Ectodermal cell (in vitro differentiated cells): ENCODE results near the gene SGMS2.
"Not testable (repeated sequence)": the region's sequence is repeated elsewhere in the genome, so short reads cannot be mapped to it uniquely, and the experiment has no call there.

Experiments used
- H3K27ac ChIP-seq: 2 replicates; pipeline ENCODE4 v1.7.0; 2013; ENCODE audit warnings: mild to moderate bottlenecking, low read depth, low read length; ENCODE audit not compliant: insufficient read depth, poor library complexity, severe bottlenecking
- H3K27me3 ChIP-seq: 2 replicates; pipeline ENCODE4 v1.7.0; 2013; ENCODE audit warnings: mild to moderate bottlenecking, low read length; ENCODE audit not compliant: insufficient read depth, control insufficient read depth, poor library complexity, severe bottlenecking
- H3K36me3 ChIP-seq: one replicate; pipeline ENCODE4 v1.7.0; 2013; ENCODE audit warnings: low read length; ENCODE audit not compliant: control insufficient read depth, insufficient read depth
- H3K4me1 ChIP-seq: one replicate; pipeline ENCODE4 v1.7.0; 2013; ENCODE audit warnings: low read length; ENCODE audit not compliant: control insufficient read depth, insufficient read depth
- H3K4me3 ChIP-seq: 2 replicates; pipeline ENCODE4 v1.7.0; 2013; ENCODE audit warnings: low read depth, low read length, control low read depth; ENCODE audit not compliant: insufficient read depth
- H3K9me3 ChIP-seq: 2 replicates; pipeline ENCODE4 v1.7.0; 2013; ENCODE audit warnings: mild to moderate bottlenecking, low read length, moderate library complexity; ENCODE audit not compliant: control insufficient read depth
- whole genome bisulfite sequencing, 2 experiments: methylation state at CpG; one replicate each; pipeline ENCODE4 v1.1.7; 2013; ENCODE audit warnings: missing lambda C conversion rate in 2 of 2; 5-methylcytosine and 5-hydroxymethylcytosine counted together

SGMS2 gene

DNA sequence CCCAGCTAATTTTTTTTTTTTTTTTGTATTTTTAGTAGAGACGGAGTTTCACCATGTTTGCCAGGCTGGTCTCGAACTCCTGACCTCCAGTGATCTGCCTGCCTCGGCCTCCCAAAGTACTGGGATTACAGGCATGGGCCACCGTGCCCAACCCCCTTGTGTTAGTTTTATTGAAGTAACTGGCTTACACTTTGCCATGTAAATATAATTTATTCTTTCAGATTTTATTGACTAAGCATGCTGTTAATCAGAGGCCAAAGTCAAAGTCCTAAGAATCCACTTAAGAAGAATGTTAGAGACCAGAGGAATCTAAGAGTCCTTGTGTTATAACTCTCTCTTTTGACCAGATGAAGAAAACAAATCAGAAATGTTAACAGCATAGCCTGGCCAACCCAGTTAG is 102.1 kb downstream of the SGMS2 start:
- H3K9me3 ChIP-seq, H3K27ac ChIP-seq, H3K36me3 ChIP-seq, H3K4me3 ChIP-seq, H3K4me1 ChIP-seq: not testable (repeated sequence)
- WGBS, 2 experiments: 85 to 88% methylated on average over 4 of the region's 4 CpGs
- H3K27me3 ChIP-seq: peaks cover 11% of the 10 kb centered on the region

DNA sequence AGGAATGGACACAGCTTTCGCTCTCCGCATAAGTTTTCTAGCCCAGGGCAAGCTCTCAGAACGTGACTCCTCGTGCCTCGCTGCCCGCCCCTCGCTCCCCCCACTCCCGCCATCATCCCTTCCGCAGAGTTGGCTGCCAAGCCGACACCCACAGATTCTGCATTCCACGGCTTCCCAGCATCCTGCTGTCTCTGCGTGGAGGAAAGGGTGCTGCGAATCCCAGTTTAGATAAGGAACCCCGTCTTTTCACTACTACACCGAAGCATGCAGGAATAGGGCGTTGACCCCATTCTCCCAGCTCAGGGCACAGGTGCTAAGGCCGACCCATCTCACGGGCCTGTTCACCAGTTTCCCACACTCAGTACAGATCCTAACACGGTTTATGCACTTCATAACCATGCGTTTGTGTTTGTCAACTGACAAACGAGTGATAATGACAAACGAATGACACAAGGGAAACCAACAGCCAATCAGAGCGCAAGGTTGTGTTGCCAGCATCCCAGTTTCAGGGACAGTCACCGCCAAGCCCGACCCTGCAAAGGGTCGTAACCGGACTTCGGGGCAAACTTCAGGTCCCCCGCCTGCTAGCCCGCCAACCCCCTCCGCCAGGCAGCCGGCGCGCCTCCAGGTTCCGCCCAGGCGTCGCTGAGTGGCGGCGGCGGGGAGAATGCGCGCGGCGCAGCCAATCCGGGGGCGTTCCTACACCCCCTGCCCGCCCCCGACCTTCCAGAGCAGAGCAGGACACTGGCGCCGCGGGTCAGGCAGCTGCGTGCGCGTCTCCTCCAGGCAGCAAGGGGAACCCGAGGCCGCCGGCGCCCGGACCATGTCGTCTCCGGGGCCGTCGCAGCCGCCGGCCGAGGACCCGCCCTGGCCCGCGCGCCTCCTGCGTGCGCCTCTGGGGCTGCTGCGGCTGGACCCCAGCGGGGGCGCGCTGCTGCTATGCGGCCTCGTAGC is 106.4 kb downstream of the SGMS2 start, which contains the start of gene CYP2U1:
Gene CYP2U1 (plus strand): TSS at position 729 of the 954 bp plus-strand sequence. CDS start 95 bp downstream, at position 824.
- Histone ChIP-seq H3K36me3 (no peaks in the 10 kb centered on the region), H3K4me1 (peaks cover 17% of the 10 kb centered on the region), H3K27ac (no peak within 1 kb of the TSS), H3K9me3 (no peaks in the 10 kb centered on the region), H3K27me3 (peaks cover 25% of the 10 kb centered on the region), H3K4me3 (peak within 1 kb of the TSS; percentile 79)
- WGBS, 2 experiments: 13% methylated on average over 78 of the region's 78 CpGs

DNA sequence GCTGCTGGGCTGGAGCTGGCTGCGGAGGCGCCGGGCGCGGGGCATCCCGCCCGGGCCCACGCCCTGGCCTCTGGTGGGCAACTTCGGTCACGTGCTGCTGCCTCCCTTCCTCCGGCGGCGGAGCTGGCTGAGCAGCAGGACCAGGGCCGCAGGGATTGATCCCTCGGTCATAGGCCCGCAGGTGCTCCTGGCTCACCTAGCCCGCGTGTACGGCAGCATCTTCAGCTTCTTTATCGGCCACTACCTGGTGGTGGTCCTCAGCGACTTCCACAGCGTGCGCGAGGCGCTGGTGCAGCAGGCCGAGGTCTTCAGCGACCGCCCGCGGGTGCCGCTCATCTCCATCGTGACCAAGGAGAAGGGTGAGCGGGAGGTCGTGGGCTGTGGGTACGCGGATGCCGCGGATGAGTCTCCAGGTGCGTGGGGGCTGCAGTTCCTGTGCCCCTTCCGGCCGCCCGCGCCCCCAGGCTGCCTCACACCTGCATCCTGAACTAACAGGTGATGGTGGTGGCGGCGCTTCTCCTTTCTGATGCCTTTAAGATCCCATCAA is 107.1 kb downstream of the SGMS2 start:
- no peak overlapping the region for H3K27ac ChIP-seq
- WGBS, 2 experiments: 6% methylated on average over 45 of the region's 45 CpGs
- peak overlapping the region; percentile 79 for H3K4me3 ChIP-seq
- peaks cover 25% of the 10 kb centered on the region for H3K27me3 ChIP-seq
- peaks cover 17% of the 10 kb centered on the region for H3K4me1 ChIP-seq
- no peaks in the 10 kb centered on the region for H3K9me3 ChIP-seq
- H3K36me3 ChIP-seq: no peaks in the 10 kb centered on the region

DNA sequence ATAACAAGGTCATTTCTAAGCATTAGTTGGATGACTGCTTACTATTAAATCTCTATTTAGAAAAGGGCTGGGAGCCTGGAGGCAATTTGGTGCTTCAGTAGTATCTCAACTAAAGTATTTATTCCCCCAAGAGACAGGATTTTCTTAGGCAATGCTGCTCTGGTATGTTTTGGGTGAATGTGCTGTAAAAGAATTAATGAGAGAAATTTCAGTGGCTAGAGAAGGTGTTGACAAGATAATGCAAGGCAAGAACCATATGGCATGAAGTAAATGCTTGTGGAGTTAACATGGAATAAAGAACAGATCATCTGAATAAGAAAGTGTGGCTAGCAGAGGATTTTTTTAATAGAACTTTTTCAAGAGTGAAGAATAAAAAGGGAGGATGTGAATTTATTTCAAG is 110.5 kb downstream of the SGMS2 start:
- Histone ChIP-seq H3K27me3 (peaks cover 25% of the 10 kb centered on the region), H3K36me3 (no peaks in the 10 kb centered on the region), H3K27ac (no peak overlapping the region), H3K4me3 (no peak overlapping the region), H3K4me1 (peaks cover 17% of the 10 kb centered on the region), H3K9me3 (no peaks in the 10 kb centered on the region)

DNA sequence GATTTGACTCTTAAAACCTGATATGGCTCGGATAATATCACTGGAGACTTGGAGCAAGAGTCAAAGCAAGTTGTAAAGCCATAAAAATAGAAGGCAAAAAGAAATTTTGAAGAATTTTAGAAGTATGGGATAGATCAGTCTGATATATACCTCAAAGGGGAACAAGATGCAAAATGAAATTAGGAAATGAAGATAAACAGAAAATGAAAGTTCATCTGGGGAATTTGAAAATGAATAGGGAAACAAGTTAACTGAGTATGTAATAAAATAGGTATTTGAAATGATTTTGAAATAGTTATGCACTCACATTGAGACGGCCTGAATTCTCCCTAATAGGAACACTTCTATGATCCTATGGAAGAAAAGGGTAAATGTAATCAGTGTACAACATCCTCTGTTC is 112.3 kb downstream of the SGMS2 start:
- H3K27me3 ChIP-seq: peaks cover 13% of the 10 kb centered on the region
- peaks cover 9% of the 10 kb centered on the region for H3K4me1 ChIP-seq
- 92 to 100% methylated on average over 2 of the region's 2 CpGs for WGBS, 2 experiments
- H3K27ac ChIP-seq: no peak overlapping the region
- H3K9me3 ChIP-seq: no peaks in the 10 kb centered on the region
- H3K4me3 ChIP-seq: no peak overlapping the region
- H3K36me3 ChIP-seq: no peaks in the 10 kb centered on the region

DNA sequence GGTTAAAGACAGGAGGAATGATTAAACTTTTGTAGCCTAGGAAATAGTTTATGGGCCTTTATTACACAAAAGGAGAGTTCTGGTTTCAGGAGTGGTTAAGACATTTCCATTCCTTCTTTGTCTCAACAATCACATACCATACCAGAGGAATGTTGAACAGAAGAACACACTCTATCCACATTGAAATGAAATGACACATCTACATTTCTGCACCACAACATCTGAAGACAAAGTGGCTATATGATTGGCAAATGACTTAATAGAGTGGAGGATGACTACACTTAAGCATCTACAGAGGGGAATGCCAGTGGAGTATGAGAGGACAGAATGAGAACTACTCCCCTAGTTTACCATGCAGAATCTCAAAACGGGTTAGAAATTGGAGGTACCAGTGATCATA is 114.6 kb downstream of the SGMS2 start:
- Histone ChIP-seq H3K4me1 (no peaks in the 10 kb centered on the region), H3K27me3 (no peaks in the 10 kb centered on the region), H3K27ac (no peak overlapping the region), H3K4me3 (no peak overlapping the region), H3K9me3 (no peaks in the 10 kb centered on the region), H3K36me3 (no peaks in the 10 kb centered on the region)
- 86 to 89% methylated on average over 1 of the region's 1 CpG for WGBS, 2 experiments

DNA sequence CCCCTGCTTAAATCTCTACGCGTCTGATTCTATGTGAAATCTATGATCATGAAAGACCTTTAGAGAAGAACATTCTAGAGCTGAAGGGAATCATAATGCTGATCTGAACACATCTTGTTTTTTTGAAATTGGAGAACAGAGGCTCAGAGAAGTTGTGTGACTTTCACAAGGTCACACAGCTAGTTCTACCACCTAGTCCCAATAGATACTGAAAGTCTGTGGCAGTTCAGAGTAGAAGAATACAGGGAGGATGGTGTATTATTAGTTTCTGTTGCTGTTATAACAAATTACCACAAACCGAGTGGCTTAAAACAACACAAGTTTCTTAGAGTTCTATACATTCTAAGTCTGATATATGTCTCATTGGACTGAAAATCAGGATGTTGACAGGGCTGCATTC is 121.1 kb downstream of the SGMS2 start:
- Histone ChIP-seq H3K36me3 (peaks cover 10% of the 10 kb centered on the region), H3K4me3 (no peak overlapping the region), H3K27ac (no peak overlapping the region), H3K27me3 (no peaks in the 10 kb centered on the region), H3K9me3 (no peaks in the 10 kb centered on the region), H3K4me1 (no peaks in the 10 kb centered on the region)
- WGBS, 2 experiments: 95 to 98% methylated on average over 2 to 3 of the region's 3 CpGs

DNA sequence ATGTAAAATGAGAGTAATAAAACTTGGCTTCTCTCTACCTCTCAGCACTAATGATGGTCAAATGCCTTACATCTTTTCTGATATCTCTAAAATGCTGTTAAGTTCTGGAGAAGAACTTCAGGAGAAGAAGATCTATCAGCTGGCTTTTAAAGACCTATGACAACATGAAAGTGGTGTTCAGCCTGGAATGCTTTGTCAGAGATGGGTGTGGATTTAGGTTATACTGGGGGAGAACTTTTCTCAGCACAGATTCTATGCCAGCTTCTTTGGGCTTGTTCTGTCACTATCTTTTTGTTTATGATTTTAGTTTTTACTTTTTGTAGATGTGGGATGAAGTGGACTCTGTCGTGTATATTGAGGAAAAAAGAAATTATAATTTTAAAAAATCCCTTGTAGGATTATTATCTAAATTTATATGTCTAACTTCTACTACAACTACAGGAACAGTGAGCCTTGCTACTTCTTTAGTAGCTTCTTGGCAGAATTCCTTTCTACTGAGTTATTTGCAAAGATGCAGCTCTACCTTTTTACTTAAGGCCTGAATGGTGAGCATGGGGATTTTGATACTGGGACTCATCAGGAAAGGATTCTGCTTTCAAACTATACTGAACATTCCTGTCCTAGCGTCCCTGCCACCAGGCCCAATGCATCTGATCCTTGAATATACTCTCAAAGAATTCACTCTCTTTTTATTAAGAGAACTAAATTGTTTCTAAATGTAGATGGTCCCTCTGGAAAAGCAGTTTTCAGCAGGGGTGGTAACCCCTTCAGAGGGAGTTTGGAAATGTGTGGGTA is 126.2 kb downstream of the SGMS2 start:
- 60 to 90% methylated on average over 1 of the region's 2 CpGs for WGBS, 2 experiments
- Histone ChIP-seq H3K9me3 (no peaks in the 10 kb centered on the region), H3K27me3 (no peaks in the 10 kb centered on the region), H3K4me3 (no peak overlapping the region), H3K27ac (no peak overlapping the region), H3K36me3 (peaks cover 10% of the 10 kb centered on the region), H3K4me1 (no peaks in the 10 kb centered on the region)

DNA sequence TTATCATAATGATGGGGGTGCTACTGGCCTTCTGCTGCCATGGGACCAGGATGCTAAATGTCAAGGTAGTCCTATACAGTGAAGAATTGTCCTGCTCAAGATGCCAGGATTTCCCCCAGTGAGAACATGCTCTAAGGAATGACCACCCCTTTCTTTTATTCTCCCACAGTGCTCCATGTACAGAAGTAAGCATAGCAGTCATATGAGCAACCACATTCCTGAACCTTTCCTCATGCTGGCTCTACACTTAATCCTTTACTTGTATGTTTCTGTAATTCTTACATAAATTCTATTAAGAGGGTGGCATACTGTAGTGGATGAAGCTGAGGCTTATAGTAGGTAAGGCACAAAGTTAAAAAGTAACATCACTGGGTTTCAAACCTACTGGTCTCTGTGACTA is 126.8 kb downstream of the SGMS2 start:
- no peaks in the 10 kb centered on the region for H3K4me1 ChIP-seq
- H3K36me3 ChIP-seq: peaks cover 10% of the 10 kb centered on the region
- no peak overlapping the region for H3K27ac ChIP-seq
- H3K9me3 ChIP-seq: no peaks in the 10 kb centered on the region
- no peak overlapping the region for H3K4me3 ChIP-seq
- no peaks in the 10 kb centered on the region for H3K27me3 ChIP-seq

DNA sequence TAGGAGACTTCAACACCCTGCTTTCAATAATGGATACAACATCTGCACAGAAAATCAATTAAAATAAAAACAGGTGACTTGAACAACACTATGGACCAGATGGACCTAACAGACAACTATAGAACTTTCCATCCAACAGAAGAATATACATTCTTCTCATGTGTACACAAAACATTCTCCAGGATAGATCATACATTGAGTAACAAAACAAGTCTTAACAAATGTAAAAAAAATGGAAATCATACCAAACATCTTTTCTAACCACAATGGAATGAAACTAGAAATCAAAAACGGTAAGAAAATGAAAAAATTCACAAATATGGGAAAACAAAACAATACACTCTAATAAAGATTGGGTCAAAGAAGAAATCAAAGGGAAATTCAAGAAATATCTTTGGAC is 131.3 kb downstream of the SGMS2 start:
- no peaks in the 10 kb centered on the region for H3K4me1 ChIP-seq
- no peak overlapping the region for H3K27ac ChIP-seq
- no peaks in the 10 kb centered on the region for H3K27me3 ChIP-seq
- H3K9me3 ChIP-seq: no peaks in the 10 kb centered on the region
- H3K36me3 ChIP-seq: no peaks in the 10 kb centered on the region
- H3K4me3 ChIP-seq: no peak overlapping the region
- WGBS, 2 experiments: 83% methylated on average over 1 of the region's 1 CpG; no CpG with 5 or more reads in 1 of the 2 experiments
